WTC11 (cell line): Measurements from ENCODE around the gene PRKCE. TPM values are rescaled to one million over a fixed set of nuclear protein-coding genes. Genes with fewer than 3 reads are reported as not detected.

ENCODE experiments used
- ATAC-seq: fragments of 200-7000 bp; cut with Tn5 transposase; 2 replicates; pipeline ENCODE4 v1.10.0; 2021; ENCODE audit warnings: mild to moderate bottlenecking, moderate library complexity
- CTCF ChIA-PET: fragments of 300-600 bp; sonication (Branson Sonifier 250); formaldehyde crosslinking; loops from one replicate; lab custom pipeline; 2021; ENCODE audit warnings: antibody characterized with exemption; lab: Charles Lee
- POLR2A ChIA-PET: fragments of 350-600 bp; sonication (Branson Sonifier 250); formaldehyde crosslinking; loops from one replicate; lab custom pipeline; 2021; ENCODE audit warnings: antibody characterized with exemption; lab: Charles Lee
- DNase-seq: peaks from one replicate; pipeline ENCODE4 v3.0.0; 2021; ENCODE audit warnings: low spot score
- H3K27ac Mint-ChIP-seq: 2 replicates; pipeline ENCODE4 v1.8.0; 2021; ENCODE audit warnings: mixed read lengths
- H3K27me3 Mint-ChIP-seq: 2 replicates; pipeline ENCODE4 v1.8.0; 2021; ENCODE audit warnings: low read depth, mild to moderate bottlenecking, moderate library complexity, mixed read lengths
- H3K36me3 Mint-ChIP-seq: 2 replicates; pipeline ENCODE4 v1.8.0; 2021; ENCODE audit warnings: mixed read lengths
- H3K4me1 Mint-ChIP-seq: 2 replicates; pipeline ENCODE4 v1.8.0; 2022; ENCODE audit warnings: mixed read lengths
- H3K4me3 Mint-ChIP-seq: 2 replicates; pipeline ENCODE4 v1.8.0; 2021; ENCODE audit warnings: mild to moderate bottlenecking, moderate library complexity, mixed read lengths
- H3K9me3 Mint-ChIP-seq: 2 replicates; pipeline ENCODE4 v1.8.0; 2021; ENCODE audit warnings: mixed read lengths
- GABPB1 ChIP-seq: sonication (generic); formaldehyde crosslinking; IDR thresholded peaks from 2 replicates; pipeline ENCODE4 v1.8.1; 2023; ENCODE audit warnings: mild to moderate bottlenecking, missing genetic modification reagents
- JAZF1 ChIP-seq: fragments of 250-450 bp; sonication (Bioruptor Pico); IDR thresholded peaks from 2 replicates; pipeline ENCODE4 v1.9.0; 2021; ENCODE audit warnings: moderate library complexity, mild to moderate bottlenecking, inconsistent platforms
- JUN ChIP-seq: sonication (generic); formaldehyde crosslinking; IDR thresholded peaks from 2 replicates; pipeline ENCODE4 v1.8.0; 2023; ENCODE audit warnings: mild to moderate bottlenecking, missing genetic modification reagents
- MAX ChIP-seq: sonication (generic); formaldehyde crosslinking; IDR thresholded peaks from 2 replicates; pipeline ENCODE4 v1.8.0; 2022; ENCODE audit warnings: mild to moderate bottlenecking, missing genetic modification reagents
- MLX ChIP-seq: sonication (generic); formaldehyde crosslinking; IDR thresholded peaks from 2 replicates; pipeline ENCODE4 v1.8.1; 2023; ENCODE audit warnings: mild to moderate bottlenecking, missing genetic modification reagents, moderate library complexity
- MXD4 ChIP-seq: fragments of 250-450 bp; sonication (Bioruptor Pico); IDR thresholded peaks from 2 replicates; pipeline ENCODE4 v1.8.0; 2021; ENCODE audit warnings: mild to moderate bottlenecking, moderate library complexity, borderline replicate concordance
- MYBL2 ChIP-seq: sonication (generic); formaldehyde crosslinking; IDR thresholded peaks from 2 replicates; pipeline ENCODE4 v1.8.1; 2023; ENCODE audit warnings: mild to moderate bottlenecking, moderate library complexity, missing genetic modification reagents
- NR1H2 ChIP-seq: sonication (generic); formaldehyde crosslinking; IDR thresholded peaks from 2 replicates; pipeline ENCODE4 v1.9.0; 2021; ENCODE audit warnings: mild to moderate bottlenecking, moderate library complexity, missing genetic modification reagents
- PRRX2 ChIP-seq: fragments of 250-450 bp; sonication (Bioruptor Pico); IDR thresholded peaks from 2 replicates; pipeline ENCODE4 v1.8.0; 2021; ENCODE audit warnings: mild to moderate bottlenecking
- SMAD4 ChIP-seq: sonication (generic); formaldehyde crosslinking; IDR thresholded peaks from 2 replicates; pipeline ENCODE4 v1.8.0; 2022; ENCODE audit warnings: mild to moderate bottlenecking, missing genetic modification reagents
- TP53 ChIP-seq: sonication (generic); formaldehyde crosslinking; IDR thresholded peaks from 2 replicates; pipeline ENCODE4 v1.8.1; 2023; ENCODE audit warnings: mild to moderate bottlenecking, missing genetic modification reagents
- ZBTB21 ChIP-seq: sonication (generic); formaldehyde crosslinking; IDR thresholded peaks from 2 replicates; pipeline ENCODE4 v1.8.1; 2023; ENCODE audit warnings: mild to moderate bottlenecking, missing genetic modification reagents, borderline replicate concordance
- ZNF138 ChIP-seq: sonication (generic); formaldehyde crosslinking; conservative IDR thresholded peaks from 2 replicates; pipeline ENCODE4 v1.8.1; 2022; ENCODE audit warnings: mild to moderate bottlenecking, moderate library complexity, missing genetic modification reagents
- ZNF671 ChIP-seq: fragments of 250-450 bp; sonication (Bioruptor Pico); IDR thresholded peaks from 2 replicates; pipeline ENCODE4 v1.8.0; 2021; ENCODE audit warnings: mild to moderate bottlenecking
- ZSCAN18 ChIP-seq: fragments of 250-450 bp; sonication (Bioruptor Pico); IDR thresholded peaks from 2 replicates; pipeline ENCODE4 v2.1.2; 2022; ENCODE audit warnings: mild to moderate bottlenecking, moderate library complexity
- total RNA-seq: library from RNA; stranded (reverse); gene quantifications from 3 replicates; pipeline ENCODE4 v1.2.3, GENCODE V29; 2021
- TF ChIP-seq, protein P1 (sequence below): fragments of 200-600 bp; IDR thresholded peaks from 2 replicates; pipeline ENCODE4 v1.8.0; 2022; ENCODE audit warnings: antibody characterized with exemption
- TF ChIP-seq, protein P2 (sequence below): sonication (generic); formaldehyde crosslinking; IDR thresholded peaks from 2 replicates; pipeline ENCODE4 v1.8.0; 2023; ENCODE audit warnings: missing genetic modification reagents
- TF ChIP-seq, protein P3 (sequence below): fragments of 250-450 bp; sonication (Bioruptor Pico); IDR thresholded peaks from 2 replicates; pipeline ENCODE4 v1.9.0; 2021; ENCODE audit warnings: mild to moderate bottlenecking, borderline replicate concordance

The PRKCE gene
- total RNA-seq, 1 experiment from 2014 or later: 5.8 TPM

DNA sequence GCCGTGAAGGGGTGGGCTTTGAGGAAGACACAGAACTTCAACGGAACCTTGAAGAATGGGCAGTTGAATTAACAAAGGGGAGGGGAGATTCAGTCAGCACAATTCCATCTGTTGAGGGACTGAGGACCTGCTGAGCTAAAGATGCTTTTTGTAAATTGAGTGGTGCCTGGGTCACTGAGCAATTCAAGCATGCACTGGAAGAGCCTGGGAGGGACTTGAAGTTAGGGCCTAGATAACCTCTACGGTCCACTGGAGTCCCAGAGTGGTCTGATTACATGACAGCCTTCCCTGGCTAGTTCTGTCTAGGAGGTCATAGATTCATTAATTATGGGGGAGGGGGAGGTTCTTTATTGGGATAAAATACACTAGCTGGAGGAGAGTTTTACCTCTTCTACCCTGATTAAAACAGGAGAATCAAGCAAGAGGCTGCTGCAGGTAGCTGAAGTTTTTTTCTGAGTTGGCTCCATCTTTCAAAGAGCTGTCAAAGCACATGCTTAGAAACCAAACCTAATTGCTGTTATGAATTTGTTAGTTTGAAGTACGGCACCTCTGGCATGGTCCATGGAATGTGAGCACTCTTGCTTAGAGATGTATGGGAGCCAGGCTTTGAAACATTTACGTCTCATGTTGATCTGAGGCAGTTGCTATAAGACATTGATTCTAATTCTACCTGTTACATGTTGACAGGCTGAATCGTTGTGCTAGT is 290.2 kb downstream of the PRKCE start:
- H3K27me3 Mint-ChIP-seq: no peaks in the 10 kb centered on the region

More for the DNA sequence above, 290.2 kb downstream of the PRKCE start:
- CTCF ChIA-PET: no interaction called here
- Mint-ChIP-seq H3K4me3 (no peak overlapping the region), H3K9me3 (peaks cover 5% of the 10 kb centered on the region; the same call in 1 of the 2 replicates), H3K27ac (no peak overlapping the region), H3K4me1 (peaks cover 45% of the 10 kb centered on the region), H3K36me3 (no peaks in the 10 kb centered on the region)
- DNase-seq: no peak
- no peak for ATAC-seq
- POLR2A ChIA-PET: no interaction called here
- TF ChIP-seq GABPB1 (CRISPR knock-in tag) (no peak), JUN (CRISPR knock-in tag) (no peak), SMAD4 (CRISPR knock-in tag) (no peak), MAX (CRISPR knock-in tag) (no peak), ZNF671 (CRISPR knock-in tag) (no peak), TP53 (CRISPR knock-in tag) (no peak), ZBTB21 (CRISPR knock-in tag) (no peak), MXD4 (no peak), MYBL2 (CRISPR knock-in tag) (no peak), MLX (CRISPR knock-in tag) (no peak), ZNF138 (CRISPR knock-in tag) (no peak), JAZF1 (CRISPR knock-in tag) (no peak), PRRX2 (CRISPR knock-in tag) (no peak), ZSCAN18 (CRISPR knock-in tag) (no peak), NR1H2 (CRISPR knock-in tag) (no peak)
- TF ChIP-seq, protein P1, sequence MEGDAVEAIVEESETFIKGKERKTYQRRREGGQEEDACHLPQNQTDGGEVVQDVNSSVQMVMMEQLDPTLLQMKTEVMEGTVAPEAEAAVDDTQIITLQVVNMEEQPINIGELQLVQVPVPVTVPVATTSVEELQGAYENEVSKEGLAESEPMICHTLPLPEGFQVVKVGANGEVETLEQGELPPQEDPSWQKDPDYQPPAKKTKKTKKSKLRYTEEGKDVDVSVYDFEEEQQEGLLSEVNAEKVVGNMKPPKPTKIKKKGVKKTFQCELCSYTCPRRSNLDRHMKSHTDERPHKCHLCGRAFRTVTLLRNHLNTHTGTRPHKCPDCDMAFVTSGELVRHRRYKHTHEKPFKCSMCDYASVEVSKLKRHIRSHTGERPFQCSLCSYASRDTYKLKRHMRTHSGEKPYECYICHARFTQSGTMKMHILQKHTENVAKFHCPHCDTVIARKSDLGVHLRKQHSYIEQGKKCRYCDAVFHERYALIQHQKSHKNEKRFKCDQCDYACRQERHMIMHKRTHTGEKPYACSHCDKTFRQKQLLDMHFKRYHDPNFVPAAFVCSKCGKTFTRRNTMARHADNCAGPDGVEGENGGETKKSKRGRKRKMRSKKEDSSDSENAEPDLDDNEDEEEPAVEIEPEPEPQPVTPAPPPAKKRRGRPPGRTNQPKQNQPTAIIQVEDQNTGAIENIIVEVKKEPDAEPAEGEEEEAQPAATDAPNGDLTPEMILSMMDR: no peak
- TF ChIP-seq, protein P2, sequence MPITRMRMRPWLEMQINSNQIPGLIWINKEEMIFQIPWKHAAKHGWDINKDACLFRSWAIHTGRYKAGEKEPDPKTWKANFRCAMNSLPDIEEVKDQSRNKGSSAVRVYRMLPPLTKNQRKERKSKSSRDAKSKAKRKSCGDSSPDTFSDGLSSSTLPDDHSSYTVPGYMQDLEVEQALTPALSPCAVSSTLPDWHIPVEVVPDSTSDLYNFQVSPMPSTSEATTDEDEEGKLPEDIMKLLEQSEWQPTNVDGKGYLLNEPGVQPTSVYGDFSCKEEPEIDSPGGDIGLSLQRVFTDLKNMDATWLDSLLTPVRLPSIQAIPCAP (CRISPR knock-in tag): no peak
- TF ChIP-seq, protein P3, sequence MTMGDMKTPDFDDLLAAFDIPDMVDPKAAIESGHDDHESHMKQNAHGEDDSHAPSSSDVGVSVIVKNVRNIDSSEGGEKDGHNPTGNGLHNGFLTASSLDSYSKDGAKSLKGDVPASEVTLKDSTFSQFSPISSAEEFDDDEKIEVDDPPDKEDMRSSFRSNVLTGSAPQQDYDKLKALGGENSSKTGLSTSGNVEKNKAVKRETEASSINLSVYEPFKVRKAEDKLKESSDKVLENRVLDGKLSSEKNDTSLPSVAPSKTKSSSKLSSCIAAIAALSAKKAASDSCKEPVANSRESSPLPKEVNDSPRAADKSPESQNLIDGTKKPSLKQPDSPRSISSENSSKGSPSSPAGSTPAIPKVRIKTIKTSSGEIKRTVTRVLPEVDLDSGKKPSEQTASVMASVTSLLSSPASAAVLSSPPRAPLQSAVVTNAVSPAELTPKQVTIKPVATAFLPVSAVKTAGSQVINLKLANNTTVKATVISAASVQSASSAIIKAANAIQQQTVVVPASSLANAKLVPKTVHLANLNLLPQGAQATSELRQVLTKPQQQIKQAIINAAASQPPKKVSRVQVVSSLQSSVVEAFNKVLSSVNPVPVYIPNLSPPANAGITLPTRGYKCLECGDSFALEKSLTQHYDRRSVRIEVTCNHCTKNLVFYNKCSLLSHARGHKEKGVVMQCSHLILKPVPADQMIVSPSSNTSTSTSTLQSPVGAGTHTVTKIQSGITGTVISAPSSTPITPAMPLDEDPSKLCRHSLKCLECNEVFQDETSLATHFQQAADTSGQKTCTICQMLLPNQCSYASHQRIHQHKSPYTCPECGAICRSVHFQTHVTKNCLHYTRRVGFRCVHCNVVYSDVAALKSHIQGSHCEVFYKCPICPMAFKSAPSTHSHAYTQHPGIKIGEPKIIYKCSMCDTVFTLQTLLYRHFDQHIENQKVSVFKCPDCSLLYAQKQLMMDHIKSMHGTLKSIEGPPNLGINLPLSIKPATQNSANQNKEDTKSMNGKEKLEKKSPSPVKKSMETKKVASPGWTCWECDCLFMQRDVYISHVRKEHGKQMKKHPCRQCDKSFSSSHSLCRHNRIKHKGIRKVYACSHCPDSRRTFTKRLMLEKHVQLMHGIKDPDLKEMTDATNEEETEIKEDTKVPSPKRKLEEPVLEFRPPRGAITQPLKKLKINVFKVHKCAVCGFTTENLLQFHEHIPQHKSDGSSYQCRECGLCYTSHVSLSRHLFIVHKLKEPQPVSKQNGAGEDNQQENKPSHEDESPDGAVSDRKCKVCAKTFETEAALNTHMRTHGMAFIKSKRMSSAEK (CRISPR knock-in tag): no peak
